Left renal pelvis (tissue), 4 donors: ENCODE measurements around the gene KCNJ14. TPM values are rescaled to one million over a fixed set of nuclear protein-coding genes. Genes with fewer than 3 reads are reported as not detected.

Experiments
- polyA plus RNA-seq, 4 donors: library from polyadenylated mRNA; unstranded; fragments of 120-200 nt; gene quantifications; one replicate each; pipeline ENCODE4 v1.2.1, GENCODE V29; 2013; ENCODE audit not compliant: insufficient read length in 4 of 4

Gene KCNJ14
- polyA plus RNA-seq, 4 donors = 0.54 to 1.2 (median 0.85) TPM

Other genes starting within 250 kb of the KCNJ14 start
- 10 to 100 TPM; 52.7 to 63.3 (median 56.4) TPM for gene CARD8, start 199.7 kb upstream of the KCNJ14 start, polyA plus RNA-seq
- gene ZNF114, start 185.5 kb upstream of the KCNJ14 start, polyA plus RNA-seq = 1 to 10 TPM; 5.1 to 7.8 (median 6.7) TPM
- gene EMP3, start 130.0 kb upstream of the KCNJ14 start, polyA plus RNA-seq = 100 to 1,000 TPM in 1 of 4 donors, 10 to 100 TPM in 3; 68.5 to 190 (median 82.6) TPM
- gene TMEM143, start 91.6 kb upstream of the KCNJ14 start, polyA plus RNA-seq = 10 to 100 TPM in 3 of 4 donors, 1 to 10 TPM in 1; 4.0 to 14.2 (median 11.8) TPM
- under 1 TPM; 0.14 to 0.44 (median 0.33) TPM for gene SYNGR4, start 91.2 kb upstream of the KCNJ14 start, polyA plus RNA-seq
- 100 to 1,000 TPM; 203 to 255 (median 230) TPM for gene KDELR1, start 64.0 kb upstream of the KCNJ14 start, polyA plus RNA-seq
- 1 to 10 TPM in 1 of 4 donors, under 1 TPM in 3; 0.54 to 2.2 (median 0.67) TPM for gene GRIN2D, start 61.9 kb upstream of the KCNJ14 start, polyA plus RNA-seq
- 10 to 100 TPM; 18.0 to 28.1 (median 24.7) TPM for gene GRWD1, start 9.6 kb upstream of the KCNJ14 start, polyA plus RNA-seq
- 100 to 1,000 TPM in 1 of 4 donors, 10 to 100 TPM in 3; 72.4 to 106 (median 78.0) TPM for gene CYTH2, start 13.8 kb downstream of the KCNJ14 start, polyA plus RNA-seq
- 1 to 10 TPM in 3 of 4 donors, under 1 TPM in 1; 0.41 to 5.3 (median 2.0) TPM for gene LMTK3, start 56.3 kb downstream of the KCNJ14 start, polyA plus RNA-seq
- gene SULT2B1, start 96.6 kb downstream of the KCNJ14 start, polyA plus RNA-seq = under 1 TPM; 0.10 to 0.60 (median 0.39) TPM
- under 1 TPM in 1 of 4 donors, not detected in 3; 0.15 TPM for gene SPACA4, start 151.2 kb downstream of the KCNJ14 start, polyA plus RNA-seq
- gene FAM83E, start 159.5 kb downstream of the KCNJ14 start, polyA plus RNA-seq = 1 to 10 TPM in 2 of 4 donors, under 1 TPM in 1, not detected in 1; 0.79 to 3.4 (median 1.9) TPM
- gene RPL18, start 163.6 kb downstream of the KCNJ14 start, polyA plus RNA-seq = 1,000 to 10,000 TPM; 1,033 to 1,349 (median 1,082) TPM
- 10 to 100 TPM in 3 of 4 donors, 1 to 10 TPM in 1; 8.4 to 34.8 (median 17.7) TPM for gene SPHK2, start 163.9 kb downstream of the KCNJ14 start, polyA plus RNA-seq
- 10 to 100 TPM in 3 of 4 donors, 1 to 10 TPM in 1; 9.8 to 17.3 (median 13.9) TPM for gene DBP, start 181.8 kb downstream of the KCNJ14 start, polyA plus RNA-seq
- 10 to 100 TPM; 18.2 to 58.7 (median 27.4) TPM for gene CA11, start 190.6 kb downstream of the KCNJ14 start, polyA plus RNA-seq
- 1 to 10 TPM in 2 of 4 donors, under 1 TPM in 2; 0.83 to 1.9 (median 1.2) TPM for gene NTN5, start 217.4 kb downstream of the KCNJ14 start, polyA plus RNA-seq
- 1 to 10 TPM; 1.3 to 4.5 (median 2.5) TPM for gene FUT2, start 240.4 kb downstream of the KCNJ14 start, polyA plus RNA-seq